OCI-LY3 (cell line): ENCODE results near the gene TMEM94.

Experiments used
- H2AFZ ChIP-seq: fragments of 200-600, 300-600 bp; shearing (Covaris generic); 2 replicates; pipeline ENCODE4 v1.6.0; 2014; ENCODE audit warnings: antibody characterized with exemption, low read depth, low read length
- H3K27ac ChIP-seq: fragments of 200-600, 300-600 bp; sonication (generic); 2 replicates; pipeline ENCODE4 v1.5.1; 2014; ENCODE audit warnings: mild to moderate bottlenecking, low read length, moderate library complexity, mixed read lengths
- H3K27me3 ChIP-seq: fragments of 200-600, 300-600 bp; sonication (generic); 2 replicates; pipeline ENCODE4 v1.6.1; 2014; ENCODE audit warnings: low read depth, low read length, mixed read lengths
- H3K36me3 ChIP-seq: fragments of 200-600, 300-600 bp; sonication (generic); replicated peaks from 2 replicates; pipeline ENCODE3; 2014; ENCODE audit warnings: low read depth, low read length, mixed read lengths
- H3K4me1 ChIP-seq: fragments of 300-600, 200-600 bp; sonication (generic); 2 replicates; pipeline ENCODE4 v1.6.1; 2014; ENCODE audit warnings: low read length, mixed read lengths
- H3K4me2 ChIP-seq: fragments of 200-600, 300-600 bp; sonication (generic); 2 replicates; pipeline ENCODE4 v1.6.1; 2014; ENCODE audit warnings: low read length, mixed read lengths
- H3K4me3 ChIP-seq: fragments of 300-600, 200-600 bp; sonication (generic); 2 replicates; pipeline ENCODE4 v1.5.1; 2014; ENCODE audit warnings: antibody characterized with exemption, mild to moderate bottlenecking, low read length, moderate library complexity
- H3K79me2 ChIP-seq: fragments of 300-600, 200-600 bp; shearing (Covaris generic); 2 replicates; pipeline ENCODE4 v1.6.1; 2014; ENCODE audit warnings: mild to moderate bottlenecking, low read length, mixed read lengths
- H3K9ac ChIP-seq: fragments of 300-600, 200-600 bp; shearing (Covaris generic); 2 replicates; pipeline ENCODE4 v1.6.0; 2014; ENCODE audit warnings: mild to moderate bottlenecking, low read length, moderate library complexity
- H3K9me3 ChIP-seq: fragments of 200-600, 300-600 bp; shearing (Covaris generic); 2 replicates; pipeline ENCODE4 v1.6.1; 2014; ENCODE audit warnings: low read length, mixed read lengths; ENCODE audit not compliant: insufficient read depth
- H4K20me1 ChIP-seq: fragments of 200-600, 300-600 bp; sonication (generic); 2 replicates; pipeline ENCODE4 v1.6.1; 2016; ENCODE audit warnings: low read length, mixed read lengths; ENCODE audit not compliant: insufficient read depth
- EZH2phosphoT487 ChIP-seq: fragments of 200-600 bp; shearing (Covaris generic); IDR thresholded peaks from 2 replicates; pipeline ENCODE4 v1.6.1; 2018; ENCODE audit warnings: antibody characterized with exemption, mixed run types, low read depth
- TF ChIP-seq, protein P1 (sequence below): fragments of 200-600, 300-600 bp; sonication (generic); IDR thresholded peaks from 2 replicates; pipeline ENCODE4 v1.5.1; 2014; ENCODE audit warnings: antibody characterized with exemption, low read length, low read depth

The TMEM94 gene

DNA sequence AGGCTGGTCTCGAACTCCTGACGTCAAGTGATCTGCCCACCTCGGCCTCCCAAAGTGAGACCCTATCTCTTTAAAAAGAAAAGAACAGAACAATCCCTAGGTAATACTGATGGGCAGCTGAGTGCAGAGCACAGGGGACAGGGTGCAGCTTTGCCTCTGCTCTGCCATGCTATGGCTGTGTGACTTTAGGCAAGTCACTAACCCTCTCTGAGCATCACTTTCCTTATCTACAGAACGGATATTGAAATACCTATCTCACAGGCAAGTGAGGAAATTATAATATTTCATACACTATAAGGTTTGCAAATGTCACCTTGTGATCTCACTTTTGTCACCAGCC, 54.8 kb downstream of the TMEM94 start:
- no peak overlapping the region for H3K4me3 ChIP-seq
- no peaks in the 10 kb centered on the region for H3K36me3 ChIP-seq
- H3K4me2 ChIP-seq, result no peak overlapping the region
- no peaks in the 10 kb centered on the region for H3K9me3 ChIP-seq
- no peaks in the 10 kb centered on the region for H3K79me2 ChIP-seq
- no peak for TF ChIP-seq EZH2phosphoT487
- TF ChIP-seq, protein P1, sequence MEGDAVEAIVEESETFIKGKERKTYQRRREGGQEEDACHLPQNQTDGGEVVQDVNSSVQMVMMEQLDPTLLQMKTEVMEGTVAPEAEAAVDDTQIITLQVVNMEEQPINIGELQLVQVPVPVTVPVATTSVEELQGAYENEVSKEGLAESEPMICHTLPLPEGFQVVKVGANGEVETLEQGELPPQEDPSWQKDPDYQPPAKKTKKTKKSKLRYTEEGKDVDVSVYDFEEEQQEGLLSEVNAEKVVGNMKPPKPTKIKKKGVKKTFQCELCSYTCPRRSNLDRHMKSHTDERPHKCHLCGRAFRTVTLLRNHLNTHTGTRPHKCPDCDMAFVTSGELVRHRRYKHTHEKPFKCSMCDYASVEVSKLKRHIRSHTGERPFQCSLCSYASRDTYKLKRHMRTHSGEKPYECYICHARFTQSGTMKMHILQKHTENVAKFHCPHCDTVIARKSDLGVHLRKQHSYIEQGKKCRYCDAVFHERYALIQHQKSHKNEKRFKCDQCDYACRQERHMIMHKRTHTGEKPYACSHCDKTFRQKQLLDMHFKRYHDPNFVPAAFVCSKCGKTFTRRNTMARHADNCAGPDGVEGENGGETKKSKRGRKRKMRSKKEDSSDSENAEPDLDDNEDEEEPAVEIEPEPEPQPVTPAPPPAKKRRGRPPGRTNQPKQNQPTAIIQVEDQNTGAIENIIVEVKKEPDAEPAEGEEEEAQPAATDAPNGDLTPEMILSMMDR, result no peak
- H3K27me3 ChIP-seq, result no peaks in the 10 kb centered on the region
- no peak overlapping the region for H2AFZ ChIP-seq
- H3K9ac ChIP-seq, result no peak overlapping the region
- peaks cover 8% of the 10 kb centered on the region; the same call in 1 of the 2 replicates for H3K4me1 ChIP-seq
- no peak overlapping the region for H3K27ac ChIP-seq
- no peaks in the 10 kb centered on the region for H4K20me1 ChIP-seq

DNA sequence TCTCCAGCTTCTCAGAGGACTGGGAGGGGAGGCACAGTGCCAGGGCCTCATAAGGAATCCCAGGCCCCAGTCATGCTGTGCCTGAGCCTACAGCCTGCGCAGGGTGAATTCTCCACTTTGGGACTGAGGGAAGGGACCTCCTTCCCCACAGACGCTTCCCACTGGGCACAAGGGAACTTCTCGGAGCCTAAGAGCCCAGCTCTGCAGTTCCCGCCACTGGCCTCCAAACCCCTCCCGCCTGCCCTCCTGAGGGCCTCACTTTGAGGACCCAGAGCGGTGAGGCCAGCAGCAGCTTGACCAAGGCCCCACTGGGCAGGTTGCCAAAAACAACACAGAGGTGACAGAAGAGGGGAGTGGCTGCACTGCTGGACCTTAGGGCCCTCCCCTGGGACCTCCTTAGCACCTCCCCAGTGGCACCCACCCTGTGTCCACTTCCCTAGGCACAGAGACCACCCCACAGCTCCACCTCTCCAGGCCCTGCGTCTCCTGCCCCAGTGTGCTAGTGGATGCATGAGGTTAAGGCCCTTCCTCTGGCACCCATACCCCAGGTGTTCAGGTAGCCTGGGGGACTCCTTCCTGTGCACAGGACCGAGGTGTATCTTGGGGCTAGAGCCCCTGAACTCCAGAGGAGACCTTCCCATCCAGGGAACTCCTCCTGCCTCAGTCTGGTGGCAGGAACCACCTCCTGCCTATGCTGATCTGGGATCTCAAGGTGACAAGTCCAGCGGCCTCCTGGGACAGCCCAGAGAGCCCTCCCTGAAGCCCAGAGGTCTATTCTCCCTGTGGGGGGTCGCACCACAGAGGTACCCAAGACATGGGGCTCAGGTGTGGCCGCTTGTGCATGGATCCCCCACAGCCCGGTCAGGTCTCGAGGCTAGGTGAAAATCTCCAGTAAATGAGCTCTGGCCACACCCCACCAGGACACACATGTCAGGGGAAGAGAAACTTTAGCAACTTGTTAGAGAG, 55.5 kb downstream of the TMEM94 start:
- TF ChIP-seq EZH2phosphoT487, result no peak
- TF ChIP-seq, protein P1, result no peak
- H3K27ac ChIP-seq, result no peak overlapping the region
- no peaks in the 10 kb centered on the region for H3K36me3 ChIP-seq
- no peak overlapping the region for H3K9ac ChIP-seq
- H3K27me3 ChIP-seq, result no peaks in the 10 kb centered on the region
- no peak overlapping the region for H2AFZ ChIP-seq
- peaks cover 2% of the 10 kb centered on the region; the same call in 1 of the 2 replicates for H3K79me2 ChIP-seq
- H4K20me1 ChIP-seq, result no peaks in the 10 kb centered on the region
- no peak overlapping the region for H3K4me2 ChIP-seq
- H3K4me1 ChIP-seq, result peaks cover 8% of the 10 kb centered on the region; the same call in 1 of the 2 replicates
- H3K4me3 ChIP-seq, result no peak overlapping the region
- H3K9me3 ChIP-seq, result no peaks in the 10 kb centered on the region

DNA sequence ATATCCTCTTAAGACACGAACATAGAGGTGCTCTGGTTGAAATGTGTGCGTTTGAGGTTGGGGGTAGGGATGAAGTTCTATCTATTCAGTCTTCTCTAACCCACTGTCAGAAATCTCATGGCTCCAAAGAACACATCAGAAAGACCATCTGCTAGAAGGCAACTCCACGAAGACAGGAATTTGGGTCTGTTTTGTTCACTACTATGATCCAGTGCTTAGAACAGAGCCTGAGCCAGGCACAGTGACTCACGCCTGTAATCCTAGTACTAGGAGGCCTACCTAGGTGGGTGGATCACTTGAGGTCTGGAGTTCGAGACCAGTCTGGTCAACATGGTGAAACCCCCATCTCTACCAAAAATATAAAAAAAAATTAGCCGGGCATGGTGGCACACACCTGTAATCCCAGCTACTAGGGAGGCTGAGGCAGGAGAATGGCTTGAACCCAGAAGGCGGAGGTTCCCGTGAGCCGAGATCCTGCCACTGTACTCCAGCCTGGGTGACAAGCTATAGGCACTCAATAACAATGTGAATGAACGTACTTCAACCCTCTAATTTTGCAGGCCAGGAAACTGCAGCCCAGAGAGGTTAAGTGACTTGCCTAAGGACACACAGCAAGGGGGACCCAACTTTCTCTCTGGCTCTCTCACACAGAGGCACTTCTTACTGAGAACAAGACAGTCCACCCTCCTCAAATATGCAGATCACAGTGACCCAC, 56.6 kb downstream of the TMEM94 start:
- H3K4me1 ChIP-seq, result peaks cover 18% of the 10 kb centered on the region
- no peak overlapping the region for H3K4me2 ChIP-seq
- peaks cover 6% of the 10 kb centered on the region; the same call in 1 of the 2 replicates for H4K20me1 ChIP-seq
- H2AFZ ChIP-seq, result no peak overlapping the region
- TF ChIP-seq, protein P1, result no peak
- no peak overlapping the region for H3K27ac ChIP-seq
- no peaks in the 10 kb centered on the region for H3K27me3 ChIP-seq
- no peak overlapping the region for H3K4me3 ChIP-seq
- H3K9ac ChIP-seq, result no peak overlapping the region
- H3K36me3 ChIP-seq, result peaks cover 3% of the 10 kb centered on the region
- no peaks in the 10 kb centered on the region for H3K9me3 ChIP-seq
- H3K79me2 ChIP-seq, result peaks cover 8% of the 10 kb centered on the region

DNA sequence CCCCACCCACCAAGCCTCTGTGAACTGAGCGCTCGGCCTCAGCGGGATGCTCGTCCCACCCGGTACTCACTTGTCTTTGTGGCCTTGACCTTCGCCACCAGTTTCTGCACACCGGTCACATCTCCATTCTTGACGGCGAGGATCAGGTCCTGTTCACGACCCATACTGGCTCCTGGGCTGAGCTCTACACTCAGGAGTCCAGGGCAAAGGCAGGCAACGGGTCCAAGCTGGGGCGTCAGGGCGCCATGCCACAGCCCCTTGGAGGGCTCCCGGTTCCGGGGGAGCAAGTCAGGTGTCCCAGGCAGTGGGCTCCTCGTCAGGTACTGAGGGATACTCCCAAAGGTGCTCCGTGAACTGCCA, 57.2 kb downstream of the TMEM94 start:
- H3K27me3 ChIP-seq, result no peaks in the 10 kb centered on the region
- H2AFZ ChIP-seq, result no peak overlapping the region
- TF ChIP-seq, protein P1, result no peak
- no peak for TF ChIP-seq EZH2phosphoT487
- H3K9ac ChIP-seq, result no peak overlapping the region
- peaks cover 6% of the 10 kb centered on the region; the same call in 1 of the 2 replicates for H4K20me1 ChIP-seq
- no peaks in the 10 kb centered on the region for H3K9me3 ChIP-seq
- H3K79me2 ChIP-seq, result peaks cover 8% of the 10 kb centered on the region
- H3K4me2 ChIP-seq, result no peak overlapping the region
- H3K4me1 ChIP-seq, result peaks cover 24% of the 10 kb centered on the region
- no peak overlapping the region for H3K4me3 ChIP-seq
- no peak overlapping the region for H3K27ac ChIP-seq
- H3K36me3 ChIP-seq, result peaks cover 3% of the 10 kb centered on the region
